Astrocyte of the cerebellum (primary cell): ENCODE data around the gene HSBP1L1.

Experiments
- DNase-seq: peaks from one replicate; pipeline ENCODE4 v3.0.0-alpha.2; 2011; ENCODE audit warnings: low read depth
- H3K4me3 ChIP-seq: 2 replicates; pipeline ENCODE4 v1.5.1; 2011; ENCODE audit warnings: mild to moderate bottlenecking, low read depth, low read length, moderate library complexity
- CTCF ChIP-seq: IDR thresholded peaks from 2 replicates; pipeline ENCODE4 v1.5.1; 2012; ENCODE audit warnings: low read length, low read depth, moderate library complexity, mild to moderate bottlenecking; ENCODE audit errors: missing control alignments
- in situ Hi-C: cut with HindIII; loops from 2 replicates; pipeline ENCODE4 v1.10.0; 2017; ENCODE audit warnings: low sequenced_read_pairs

The HSBP1L1 gene

GRCh38 chr18:79983253-79983652 lies 18.8 kb downstream of the HSBP1L1 start:
- in situ Hi-C loops, result no loop called here
- no peak for DNase-seq
- H3K4me3 ChIP-seq, result no peak overlapping the region
- no peak for TF ChIP-seq CTCF

DNA sequence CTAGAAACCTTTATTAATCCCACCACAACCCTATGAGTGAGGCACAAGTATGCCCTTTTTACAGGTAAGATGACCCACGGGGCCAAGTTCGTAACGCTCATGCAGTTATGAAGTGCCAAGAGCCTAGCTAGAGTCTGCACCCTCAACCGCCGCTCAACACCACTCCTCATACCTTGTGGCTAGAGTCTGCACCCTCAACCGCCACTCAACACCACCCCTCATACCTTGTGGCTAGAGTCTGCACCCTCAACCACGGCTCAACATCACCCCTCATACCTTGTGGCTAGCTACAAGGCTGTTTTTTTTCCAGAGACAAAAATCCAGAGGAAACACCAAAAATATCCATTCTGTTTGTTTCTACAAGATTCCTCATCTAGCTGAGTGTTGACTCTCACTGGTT lies 19.4 kb downstream of the HSBP1L1 start:
- DNase-seq, result no peak
- in situ Hi-C loops, result no loop called here
- H3K4me3 ChIP-seq, result no peak overlapping the region
- no peak for TF ChIP-seq CTCF

DNA sequence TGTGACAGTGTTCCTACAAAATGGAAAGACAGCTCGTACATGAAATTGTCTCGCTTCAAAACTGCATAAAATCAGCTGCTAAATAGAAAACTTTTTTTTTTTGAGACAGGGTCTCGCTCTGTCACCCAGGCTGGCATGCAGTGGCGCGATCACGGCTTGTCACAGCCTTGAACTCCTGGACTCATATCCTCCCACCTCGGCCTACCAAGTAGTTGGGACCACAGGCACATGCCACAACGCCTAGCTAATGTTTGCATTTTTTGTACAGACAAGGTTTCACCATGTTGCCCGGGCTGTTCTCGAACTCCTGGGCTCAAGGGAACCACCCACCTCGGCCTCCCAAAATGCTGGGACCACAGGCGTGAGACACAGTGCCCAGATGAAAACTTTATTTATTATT lies 20.7 kb downstream of the HSBP1L1 start:
- DNase-seq, result no peak
- in situ Hi-C loops, result no loop called here
- no peak for TF ChIP-seq CTCF
- H3K4me3 ChIP-seq, result no peak overlapping the region

- DNase-seq, result no peak
- H3K4me3 ChIP-seq, result peak overlapping the region; percentile 81
- no peak for TF ChIP-seq CTCF
- in situ Hi-C loops, result no loop called here
Observed at GRCh38 chr18:79986726-79987125, 22.3 kb downstream of the HSBP1L1 start.

- no peak for TF ChIP-seq CTCF
- in situ Hi-C loops, result no loop called here
- DNase-seq, result no peak
- H3K4me3 ChIP-seq, result peak overlapping the region; percentile 81
Observed at GRCh38 chr18:79987566-79987965, 23.1 kb downstream of the HSBP1L1 start.

DNA sequence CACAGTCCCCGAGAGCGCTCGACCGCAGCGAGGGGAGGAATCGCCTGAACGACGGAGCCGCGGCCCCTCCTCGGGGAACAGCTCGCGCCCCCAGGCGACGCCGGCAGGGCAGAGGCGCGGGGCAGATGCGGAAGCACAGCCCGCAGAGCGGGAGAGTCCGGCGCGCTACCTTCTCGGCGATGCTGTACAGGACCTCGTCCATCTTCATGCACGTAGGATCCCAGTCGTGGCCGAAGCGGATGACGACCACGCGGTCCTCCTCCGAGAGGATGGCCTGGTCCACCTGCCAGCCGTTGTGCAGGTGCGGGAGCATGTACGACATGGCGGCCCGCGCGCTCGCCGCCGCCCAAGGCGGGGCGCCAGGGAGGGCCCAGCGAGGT lies 23.6 kb downstream of the HSBP1L1 start:
- TF ChIP-seq CTCF, result peak; percentile 46
- no peak for DNase-seq

More for the DNA sequence above, 23.6 kb downstream of the HSBP1L1 start:
- in situ Hi-C loops, result no loop called here
- peak overlapping the region; percentile 81 for H3K4me3 ChIP-seq
